GM13977 (cell line): ENCODE results near the gene ALKBH8.

Experiments used
- DNase-seq: peaks from one replicate; pipeline ENCODE4 v3.0.0; 2012; ENCODE audit warnings: low spot score
- CTCF ChIP-seq: IDR thresholded peaks from 2 replicates; pipeline ENCODE4 v1.5.1; 2012; ENCODE audit warnings: mild to moderate bottlenecking, control low read depth; ENCODE audit not compliant: insufficient read depth; ENCODE audit errors: extremely low read depth, missing control alignments
- in situ Hi-C: fragments of 300-500 bp; cut with MboI; formaldehyde crosslinking; loops from one replicate; pipeline ENCODE4 v1.12.0; 2022; ENCODE audit warnings: low sequenced_read_pairs, low pct_unique_long_range_greater_than_20kb, mixed read lengths, inconsistent platforms; ENCODE audit not compliant: unreplicated experiment

Gene ALKBH8

DNA sequence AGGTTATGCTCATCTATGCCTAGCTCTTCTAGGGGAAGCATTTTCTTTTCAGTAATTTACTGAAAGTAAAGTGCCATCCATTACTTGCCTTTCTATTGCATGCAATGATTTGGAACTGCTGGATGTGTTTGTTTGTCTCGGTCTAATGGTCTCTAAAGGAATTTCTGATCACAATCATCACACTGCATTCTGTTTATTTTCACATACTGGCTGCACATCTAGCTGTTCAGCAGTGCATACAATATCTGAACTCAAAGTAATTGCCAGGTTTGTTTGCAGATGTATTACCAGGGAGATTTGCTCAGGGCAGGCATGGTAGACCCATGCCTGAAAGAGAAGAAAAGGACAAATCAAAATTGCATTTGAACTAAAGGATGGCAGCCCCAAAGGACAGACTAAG is 71.5 kb downstream of the ALKBH8 start:
- TF ChIP-seq CTCF = no peak
- in situ Hi-C loops = no loop called here
- no peak for DNase-seq

GRCh38 chr11:107493117-107493516 is 72.4 kb downstream of the ALKBH8 start:
- no peak for DNase-seq
- in situ Hi-C loops = no loop called here
- TF ChIP-seq CTCF = no peak

GRCh38 chr11:107490836-107491235 is 74.7 kb downstream of the ALKBH8 start:
- in situ Hi-C loops = no loop called here
- DNase-seq = no peak
- TF ChIP-seq CTCF = no peak

DNA sequence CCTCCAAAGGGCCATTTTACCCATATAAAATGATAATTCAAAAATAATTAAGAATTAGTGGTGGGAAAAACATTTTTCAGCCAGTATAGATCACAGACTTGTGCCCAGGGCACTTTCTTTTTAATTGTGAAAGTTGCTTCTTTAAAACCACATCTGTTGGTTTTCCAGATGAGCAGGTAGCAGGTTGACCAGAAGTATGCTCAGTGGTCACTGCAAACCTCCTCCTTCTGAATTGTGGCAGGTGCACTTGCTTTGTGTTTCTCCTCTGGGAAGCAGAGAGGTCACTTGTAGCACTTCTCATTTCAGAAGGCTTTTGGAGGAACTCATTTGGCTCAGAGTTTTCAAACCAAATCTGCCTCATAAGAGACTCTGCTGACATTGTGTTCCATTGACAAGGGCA is 83.3 kb downstream of the ALKBH8 start:
- DNase-seq = no peak
- in situ Hi-C loops = no loop called here

DNA sequence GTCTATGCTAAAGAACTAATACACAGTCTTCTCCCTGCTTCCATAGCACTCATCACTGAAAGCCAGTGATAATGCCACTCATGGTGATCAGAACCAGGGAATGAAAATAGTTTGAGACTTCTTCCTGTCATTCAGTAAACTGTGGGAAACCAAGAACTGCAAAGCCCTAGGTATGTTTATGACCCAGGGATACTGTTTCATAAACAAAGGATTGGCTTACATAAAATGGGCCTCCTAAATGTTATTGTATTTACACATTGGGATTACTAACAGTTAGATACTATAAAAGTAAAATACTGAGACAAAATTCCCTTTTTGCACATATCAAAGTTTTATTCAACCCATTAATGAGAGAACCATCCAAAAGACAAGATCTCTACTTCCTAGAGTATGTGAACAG is 86.6 kb downstream of the ALKBH8 start:
- no peak for DNase-seq
- no peak for TF ChIP-seq CTCF
- in situ Hi-C loops = no loop called here

More for the DNA sequence above, 83.3 kb downstream of the ALKBH8 start:
- TF ChIP-seq CTCF = no peak

GRCh38 chr11:107477820-107478219 is 87.7 kb downstream of the ALKBH8 start:
- in situ Hi-C loops = no loop called here
- no peak for TF ChIP-seq CTCF

DNA sequence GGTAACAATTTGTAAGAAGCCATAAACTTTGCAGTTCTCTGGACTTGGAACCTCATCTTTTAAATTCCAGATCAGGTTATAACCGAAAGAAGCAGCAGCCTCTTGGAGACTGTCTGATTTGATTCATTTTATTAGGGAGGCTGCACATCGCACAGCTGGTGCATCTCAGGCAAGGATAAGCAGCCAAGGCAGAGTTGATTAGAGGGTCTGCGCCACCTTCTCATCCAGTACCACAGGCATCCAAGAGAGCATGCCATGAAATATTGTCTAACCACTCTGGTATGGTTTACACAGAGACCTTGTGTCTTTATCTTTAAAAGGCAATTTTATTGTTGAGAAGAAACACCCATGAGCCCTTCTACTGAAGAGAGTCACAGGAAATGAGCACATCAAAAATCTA is 91.7 kb downstream of the ALKBH8 start:
- in situ Hi-C loops = no loop called here
- DNase-seq = no peak
- no peak for TF ChIP-seq CTCF

More at GRCh38 chr11:107477820-107478219, 87.7 kb downstream of the ALKBH8 start:
- no peak for DNase-seq
